Measurements from ENCODE around the gene ACACB.
A peak's percentile ranks its signal among the peaks of the same experiment; 100 is the strongest.

The ACACB gene

DNA sequence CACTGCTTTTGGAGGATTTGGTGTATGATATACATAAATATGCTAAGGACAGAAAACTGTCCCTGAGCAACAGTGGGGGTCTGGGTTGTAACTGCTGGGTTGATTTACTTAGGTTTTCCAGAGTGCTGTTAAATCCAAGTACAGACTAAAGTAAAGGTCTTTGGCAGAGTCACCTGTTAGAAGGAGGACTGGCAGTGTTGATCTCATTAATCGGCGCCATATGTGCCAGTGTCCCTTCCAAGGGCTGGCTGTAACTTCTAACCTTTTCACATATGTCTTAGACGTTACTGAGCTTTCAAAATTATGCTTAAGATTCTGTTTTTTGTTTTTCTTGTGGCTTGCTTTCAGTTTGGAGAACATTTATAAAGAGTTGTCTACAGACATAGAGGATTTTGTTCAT, 13.9 kb upstream of the ACACB start:
- Histone ChIP-seq H3K9me3 (no peaks in the 10 kb centered on the region), H3K36me3 (peaks cover 86% of the 10 kb centered on the region), H3K27me3 (no peaks in the 10 kb centered on the region), H3K4me1 (0 out of 2 replicates have a peak, but pooled peaks cover 5% of the 10 kb centered on the region), H3K4me3 (ENCODE audit: low read depth, low read length) (no peak overlapping the region)
- no peak for DNase-seq
- no peak for TF ChIP-seq CTCF (IDR thresholded peaks at IDR 0.05; ENCODE audit: low read depth, low read length)

DNA sequence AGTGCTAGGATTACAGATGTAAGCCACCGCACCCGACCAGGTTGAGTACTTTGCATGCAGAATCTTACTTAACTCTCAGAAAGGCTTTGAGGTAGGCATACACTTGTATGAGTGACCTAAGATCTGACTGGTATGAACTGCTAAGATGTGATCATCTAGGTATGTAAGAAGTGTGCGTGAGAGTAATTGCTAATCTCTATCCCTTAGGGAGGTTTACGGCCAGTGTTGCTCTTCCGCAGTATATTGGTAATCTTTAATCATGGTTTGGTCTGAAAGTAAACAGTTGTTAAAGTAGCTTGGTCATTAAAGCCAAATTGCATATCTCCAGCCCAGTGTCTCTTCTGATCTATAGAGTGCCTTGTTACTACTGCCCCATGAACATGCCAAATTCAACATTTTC, 11.2 kb upstream of the ACACB start:
- no peak for DNase-seq
- H3K27me3 ChIP-seq: no peaks in the 10 kb centered on the region
- TF ChIP-seq CTCF (IDR thresholded peaks at IDR 0.05; ENCODE audit: low read depth, low read length): no peak
- H3K9me3 ChIP-seq: no peaks in the 10 kb centered on the region
- H3K36me3 ChIP-seq: peaks cover 86% of the 10 kb centered on the region
- H3K4me1 ChIP-seq: peaks cover 4% of the 10 kb centered on the region
- no peak overlapping the region for H3K4me3 ChIP-seq (ENCODE audit: low read depth, low read length)

- H3K27me3 ChIP-seq: no peaks in the 10 kb centered on the region
- no peak overlapping the region for H3K4me3 ChIP-seq (ENCODE audit: low read depth, low read length)
- DNase-seq: no peak
- no peaks in the 10 kb centered on the region for H3K9me3 ChIP-seq
- no peak for TF ChIP-seq CTCF (IDR thresholded peaks at IDR 0.05; ENCODE audit: low read depth, low read length)
- H3K4me1 ChIP-seq: peaks cover 10% of the 10 kb centered on the region
- peaks cover 45% of the 10 kb centered on the region for H3K36me3 ChIP-seq
Observed at GRCh38 chr12:109109746-109110350, 6.5 kb upstream of the ACACB start.

DNA sequence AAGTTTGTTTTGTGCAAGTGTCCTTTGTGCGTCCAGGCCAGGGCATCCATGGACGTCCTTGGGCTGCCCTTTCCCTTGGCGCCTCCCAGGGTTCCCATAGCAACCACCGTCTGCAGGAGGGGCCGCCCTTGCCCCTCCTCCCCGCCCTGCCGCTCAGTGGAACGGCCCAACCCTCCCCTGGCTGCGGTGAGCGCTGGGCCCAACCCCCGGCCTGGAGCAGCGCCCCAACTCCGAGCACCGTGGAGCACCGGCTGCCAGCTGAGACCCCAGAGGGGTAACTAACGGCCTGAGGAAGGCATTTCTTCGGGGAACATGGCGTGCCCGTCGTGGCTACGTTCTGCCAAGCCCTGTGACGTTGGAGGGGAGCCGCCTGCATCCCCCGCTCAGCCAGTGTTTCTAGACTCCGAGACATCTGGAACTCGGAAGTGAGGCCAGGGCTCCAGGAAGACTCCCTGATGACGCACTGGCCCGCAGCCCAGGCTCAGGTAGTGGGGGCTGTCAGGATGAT, 5.3 kb upstream of the ACACB start:
- H3K36me3 ChIP-seq: peaks cover 35% of the 10 kb centered on the region
- no peaks in the 10 kb centered on the region for H3K9me3 ChIP-seq
- peak overlapping the region; percentile 63 for H3K4me3 ChIP-seq (ENCODE audit: low read depth, low read length)
- peak; percentile 89 for DNase-seq
- H3K4me1 ChIP-seq: peaks cover 10% of the 10 kb centered on the region
- H3K27me3 ChIP-seq: no peaks in the 10 kb centered on the region
- no peak for TF ChIP-seq CTCF (IDR thresholded peaks at IDR 0.05; ENCODE audit: low read depth, low read length)

DNA sequence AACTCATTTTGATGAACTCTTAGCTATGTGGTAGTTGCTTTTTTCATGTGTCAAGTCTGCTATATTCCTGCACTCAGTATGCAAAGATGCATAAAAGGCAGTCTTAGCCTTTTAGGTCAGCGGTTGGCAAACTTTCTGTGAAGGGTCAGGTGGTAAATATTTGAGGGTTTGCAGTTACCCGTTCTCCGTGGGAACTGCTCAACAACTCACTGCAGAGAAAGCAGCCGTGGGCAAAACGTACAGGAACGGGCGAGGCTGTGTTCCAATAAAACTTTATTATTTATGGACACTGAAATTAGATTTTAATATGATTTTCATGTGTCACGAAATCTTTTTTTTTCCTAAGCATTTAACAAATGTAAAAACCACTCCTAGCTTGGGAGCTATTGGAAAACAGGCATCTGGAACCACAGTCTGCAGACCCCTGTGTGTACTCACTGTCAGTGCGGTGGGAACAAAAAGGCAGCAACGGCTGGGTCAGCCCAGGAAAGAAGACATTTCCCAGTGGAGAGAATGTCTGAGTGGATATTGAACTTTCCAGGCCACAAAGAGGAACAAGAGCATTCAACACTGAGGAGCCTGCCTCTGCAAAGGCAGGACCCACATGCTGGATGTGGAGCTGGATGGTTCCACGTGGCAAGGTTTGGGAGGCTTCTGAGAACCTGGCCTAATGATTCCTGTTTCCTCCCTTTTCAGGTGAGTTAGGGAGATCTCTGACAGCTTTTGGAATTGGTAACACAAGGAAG, 3.5 kb upstream of the ACACB start:
- Histone ChIP-seq H3K36me3 (peaks cover 23% of the 10 kb centered on the region), H3K4me3 (ENCODE audit: low read depth, low read length) (no peak overlapping the region), H3K27me3 (no peaks in the 10 kb centered on the region), H3K4me1 (peaks cover 10% of the 10 kb centered on the region), H3K9me3 (no peaks in the 10 kb centered on the region)
- no peak for TF ChIP-seq CTCF (IDR thresholded peaks at IDR 0.05; ENCODE audit: low read depth, low read length)
- DNase-seq: no peak

All from BE2C (cell line).